Fibroblast of skin of scalp (primary cell): ENCODE data around the gene RMRP.
"Not testable (repeated sequence)": the region's sequence is repeated elsewhere in the genome, so short reads cannot be mapped to it uniquely, and the experiment has no call there.

Experiments used
- DNase-seq: peaks from one replicate; pipeline ENCODE4 v3.0.0-alpha.2; 2013

The RMRP gene

DNA sequence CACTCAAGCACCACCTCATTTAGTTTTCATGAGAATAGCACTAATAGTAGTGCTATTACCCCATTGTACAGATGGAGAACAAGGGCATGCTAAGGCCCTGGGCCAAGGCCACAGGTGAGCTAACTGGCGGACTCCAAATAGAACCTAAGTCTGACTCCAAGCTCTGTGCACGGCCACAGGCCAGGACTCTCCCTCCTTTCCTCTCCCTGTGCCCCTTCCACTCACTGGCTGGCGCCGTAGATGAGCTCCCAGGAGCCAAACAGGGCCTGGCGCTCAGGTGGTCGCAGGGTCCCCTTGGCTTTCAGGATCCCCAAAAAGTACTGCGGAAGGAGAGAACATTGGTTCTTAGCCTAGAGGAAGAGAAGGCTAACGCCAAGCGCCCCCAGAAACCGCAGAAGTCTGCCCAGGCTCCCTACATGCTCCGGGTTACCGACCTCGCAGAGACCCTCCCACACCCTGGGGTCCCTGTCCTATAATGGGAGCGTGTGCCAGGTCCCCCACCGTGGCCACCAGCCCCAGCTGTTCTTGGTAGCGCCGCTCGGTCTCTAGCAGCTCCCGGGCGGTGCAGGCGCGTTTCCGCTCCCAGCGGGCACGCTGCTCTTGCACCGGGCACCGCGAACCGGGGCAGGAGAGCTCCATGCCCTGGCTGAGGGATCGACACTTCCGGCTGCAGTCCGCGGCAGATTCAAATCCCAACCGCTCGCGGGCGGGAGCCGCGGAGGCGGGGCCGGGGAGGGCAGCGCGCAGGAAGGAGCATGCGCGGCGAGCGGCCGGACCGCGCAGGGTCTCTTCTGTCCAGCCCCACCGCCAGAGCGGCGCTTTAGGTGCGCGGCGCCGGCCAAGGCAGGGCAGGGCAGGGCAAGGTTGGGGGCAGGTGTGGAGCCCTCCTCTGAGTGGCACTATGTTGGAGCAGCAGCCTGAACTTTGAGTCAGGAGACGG lies 7.0 kb upstream of the RMRP start, which contains the start of gene ARHGEF39:
Gene ARHGEF39, minus strand, starts transcription at position 665 of the 940 bp plus-strand sequence. Its CDS starts 26 bp downstream, at position 639.
- peak; percentile 82 for DNase-seq

DNA sequence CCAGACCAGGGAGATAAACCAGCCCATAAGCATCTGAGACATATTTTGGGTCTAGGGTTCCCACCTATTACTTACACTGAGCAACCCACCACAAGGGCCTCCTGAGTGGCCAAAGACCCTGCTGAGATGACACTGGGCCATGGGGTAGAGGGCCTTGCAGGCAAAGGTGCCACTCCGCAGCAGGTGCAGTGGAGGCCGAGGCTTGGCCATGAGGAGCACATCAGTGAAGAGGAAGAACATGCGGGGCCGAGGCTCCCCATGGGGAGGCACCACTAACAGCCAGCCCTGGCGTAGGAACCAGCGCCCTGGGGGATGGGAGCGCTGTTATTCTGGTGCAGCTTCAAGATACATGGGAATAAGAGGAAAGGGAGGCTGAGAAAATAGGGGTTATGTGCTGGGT lies 4.6 kb upstream of the RMRP start:
- no peak for DNase-seq

DNA sequence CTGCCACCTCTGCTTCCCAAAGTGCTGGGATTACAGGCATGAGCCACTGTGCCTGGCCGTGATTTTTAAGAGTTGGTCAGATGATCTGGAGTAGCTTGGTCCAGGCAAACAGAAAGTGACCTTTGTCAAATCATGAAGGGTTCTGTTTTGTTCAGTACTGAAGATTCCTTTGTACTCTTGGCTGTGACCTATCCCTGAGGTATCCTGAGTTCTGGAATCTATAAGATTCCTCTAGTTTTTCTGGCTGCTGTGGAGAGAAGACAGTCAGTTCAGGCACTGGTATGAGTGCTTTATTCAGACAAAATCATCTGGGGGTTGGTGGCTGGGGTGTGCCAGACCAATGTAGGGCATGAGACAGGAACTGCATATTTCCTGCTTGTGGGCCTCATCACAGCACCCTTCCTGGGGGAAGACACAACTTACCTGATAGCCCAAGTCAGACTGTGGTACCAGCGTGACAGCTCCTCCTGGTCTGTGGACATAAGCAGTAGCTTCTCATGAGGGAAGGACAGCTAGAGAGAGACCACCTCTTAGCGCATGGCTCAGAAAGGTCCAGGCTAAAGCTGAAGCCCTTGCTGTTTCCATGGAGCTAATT lies 4.0 kb upstream of the RMRP start:
- no peak for DNase-seq

DNA sequence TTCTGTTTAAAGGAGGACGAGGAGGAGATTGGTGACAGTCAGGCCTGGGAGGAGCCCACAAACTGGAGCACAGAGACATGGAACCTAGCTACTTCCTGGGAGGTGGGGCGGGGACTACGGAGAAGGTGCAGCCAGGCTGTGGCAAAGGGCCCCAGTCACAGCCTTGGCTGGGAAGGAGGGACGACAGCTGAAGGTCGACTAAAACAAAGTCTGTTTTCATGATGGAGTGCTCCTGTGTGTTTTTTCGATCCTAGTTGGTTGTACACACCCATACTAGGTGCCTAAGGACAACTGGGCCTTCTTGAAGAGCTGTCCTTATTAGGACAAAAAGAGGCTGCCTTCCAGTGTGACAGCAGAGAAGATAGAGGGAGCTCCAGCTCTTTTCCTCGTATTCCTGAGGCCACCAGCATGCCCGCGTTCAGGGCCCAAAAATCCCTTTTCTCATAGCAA lies 3.2 kb upstream of the RMRP start:
- peak; percentile 75 for DNase-seq

DNA sequence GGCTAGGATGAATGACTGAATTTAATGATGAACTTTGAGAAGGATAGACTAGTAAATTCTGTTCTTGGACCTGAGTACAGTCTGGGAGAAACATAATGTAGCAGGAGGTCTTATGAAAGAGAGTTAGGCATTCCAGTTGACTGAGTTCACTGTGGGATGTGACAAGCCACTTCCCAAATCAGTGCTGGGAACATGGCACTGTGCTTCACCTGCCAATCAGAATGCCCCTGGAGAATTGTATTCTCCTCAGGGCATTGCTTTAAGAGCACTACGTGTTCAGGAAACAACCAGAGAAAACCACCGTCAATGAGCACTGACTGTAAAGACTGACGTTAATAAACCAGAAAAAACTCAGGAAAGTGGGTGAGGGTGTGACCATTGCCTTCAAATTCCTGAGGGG lies 1.5 kb upstream of the RMRP start:
- DNase-seq: peak; percentile 81

DNA sequence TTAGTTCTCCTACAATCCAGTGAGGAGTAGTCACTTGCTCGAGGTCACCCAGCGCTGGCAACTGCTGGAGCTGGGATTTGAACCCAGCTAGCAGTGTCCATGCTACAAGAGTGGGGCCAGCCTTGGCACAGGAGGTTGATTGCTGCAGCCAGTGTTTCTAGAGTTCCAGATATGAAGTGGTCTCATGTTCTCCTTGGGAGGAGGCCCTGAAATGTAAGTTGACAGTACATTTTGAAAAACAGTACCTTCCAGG lies 1.1 kb upstream of the RMRP start:
- DNase-seq: peak; percentile 61

DNA sequence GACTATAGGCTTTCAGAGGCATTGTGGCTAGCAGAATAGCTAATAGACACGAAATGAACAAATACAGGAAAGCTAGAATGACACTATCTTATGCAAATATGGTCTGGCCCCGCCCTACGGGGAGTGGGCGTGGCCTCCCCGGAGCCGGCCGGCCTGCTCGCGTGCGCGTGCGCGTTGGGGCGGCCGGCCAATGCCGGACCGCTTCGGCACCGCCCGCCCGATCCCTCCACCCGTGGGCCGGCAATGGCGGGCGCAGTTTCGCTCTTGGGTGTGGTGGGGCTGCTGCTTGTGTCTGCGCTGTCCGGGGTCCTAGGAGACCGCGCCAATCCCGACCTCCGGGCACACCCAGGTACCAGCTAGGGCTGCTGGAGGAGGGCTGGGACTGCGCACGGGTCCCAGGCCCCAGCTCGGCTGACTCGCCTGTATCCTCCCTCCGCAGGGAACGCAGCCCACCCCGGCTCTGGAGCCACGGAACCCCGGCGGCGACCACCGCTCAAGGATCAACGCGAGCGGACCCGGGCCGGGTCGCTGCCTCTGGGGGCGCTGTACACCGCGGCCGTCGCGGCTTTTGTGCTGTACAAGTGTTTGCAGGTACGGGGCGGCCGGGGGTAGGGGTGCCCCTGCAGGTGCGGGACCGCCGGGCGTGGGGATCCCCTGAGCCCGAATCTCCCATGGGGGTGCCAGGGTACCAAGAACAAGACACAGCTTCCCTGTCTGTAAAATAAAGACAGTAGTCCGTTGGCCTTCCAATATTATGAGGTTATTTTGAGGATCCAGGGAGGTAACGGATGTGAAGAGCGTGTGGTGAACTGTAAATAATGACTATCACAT lies 533 bp upstream of the RMRP start, which contains the start of gene CCDC107:
Gene CCDC107, plus strand, starts transcription at position 156 of the 831 bp plus-strand sequence. Its CDS starts 88 bp downstream, at position 244.
- peak; percentile 88 for DNase-seq

DNA sequence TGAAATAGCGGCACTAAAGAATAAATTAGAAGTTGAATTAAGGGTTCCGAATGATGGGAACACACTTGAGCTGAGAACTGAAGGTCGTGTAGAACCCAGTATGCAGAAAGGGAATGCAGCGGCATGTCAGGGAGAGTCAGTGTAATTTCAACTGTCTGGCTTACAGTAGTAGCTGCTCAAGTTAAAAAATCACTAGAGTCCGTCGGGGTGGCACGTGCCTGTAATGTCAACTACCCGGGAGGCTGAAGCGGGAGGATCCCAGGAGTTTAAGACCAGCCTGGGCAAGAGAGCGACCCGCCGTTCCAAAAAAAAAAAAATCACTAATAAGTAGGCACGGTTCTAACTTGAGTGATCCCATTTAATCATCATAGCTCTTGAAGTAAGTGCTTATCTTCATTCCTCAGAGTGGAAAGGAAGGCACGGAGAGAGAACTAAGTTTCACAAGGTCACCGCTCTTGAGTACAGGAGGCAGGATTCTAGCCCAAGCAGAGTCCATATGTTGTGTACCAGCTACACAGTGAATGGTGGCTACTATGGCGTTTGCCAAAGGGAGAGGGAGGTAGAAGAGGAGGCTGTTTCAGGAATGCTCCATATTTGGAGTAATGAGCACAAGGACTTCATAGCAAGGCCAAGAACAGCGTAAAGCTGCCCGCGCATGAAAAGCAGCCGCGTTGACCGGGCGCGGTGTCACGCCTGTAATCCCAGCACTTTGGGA lies 831 bp downstream of the RMRP start:
- peak; percentile 60 for DNase-seq

DNA sequence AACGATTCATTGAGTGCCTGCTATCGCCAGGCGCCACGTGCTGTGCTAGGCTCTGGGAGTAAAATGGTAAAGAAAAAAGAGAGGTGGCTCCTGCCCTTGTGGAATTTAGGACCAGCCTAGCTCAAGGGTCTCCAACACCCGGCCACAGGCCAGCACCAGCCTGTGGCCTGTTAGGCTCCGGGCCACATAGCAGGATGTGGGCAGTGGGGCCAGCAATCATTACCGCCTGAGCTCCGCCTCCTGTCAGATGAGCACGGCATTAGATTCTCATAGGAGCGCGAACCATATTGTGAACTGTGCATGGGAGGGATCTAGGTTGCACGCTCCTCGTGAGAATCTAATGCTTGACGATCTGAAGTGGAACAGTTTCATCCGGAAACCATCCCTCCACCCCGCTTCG lies 1.5 kb downstream of the RMRP start:
- DNase-seq: no peak

DNA sequence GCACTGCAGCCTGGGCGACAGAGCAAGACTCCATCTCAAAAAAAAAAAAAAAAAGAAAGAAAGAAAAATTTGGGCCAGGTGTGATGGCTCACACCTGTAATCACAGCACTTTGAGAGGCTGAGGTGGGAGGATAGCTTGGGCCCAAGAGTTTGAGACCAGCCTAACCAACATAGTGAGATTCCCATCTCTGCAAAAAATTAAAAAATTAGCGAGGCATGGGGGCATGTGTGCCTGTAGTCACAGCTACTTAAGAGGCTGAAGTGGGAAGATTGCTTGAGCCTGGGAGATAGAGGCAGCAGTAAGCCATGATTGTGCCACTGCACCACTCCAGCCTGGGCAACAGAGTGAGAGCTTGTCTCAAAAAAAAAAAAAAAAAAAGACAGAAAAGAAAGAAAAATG lies 4.2 kb downstream of the RMRP start:
- DNase-seq: no peak

DNA sequence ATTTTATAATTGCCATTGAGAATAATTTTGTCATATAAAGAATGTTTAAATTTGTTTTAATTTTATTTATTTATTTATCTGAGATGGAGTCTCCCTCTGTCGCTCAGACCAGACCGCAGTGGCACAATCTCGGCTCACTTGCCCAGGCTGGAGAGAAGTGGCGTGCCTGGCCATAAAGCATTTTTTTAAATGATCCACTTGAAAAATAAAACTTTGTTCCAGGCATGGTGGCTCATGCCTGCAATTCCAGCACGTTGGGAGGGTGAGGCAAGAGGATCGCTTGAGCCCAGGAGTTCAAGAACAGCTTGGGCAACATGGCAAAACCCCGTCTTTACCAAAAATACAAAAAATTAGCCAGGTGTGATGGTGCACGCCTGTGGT lies 5.0 kb downstream of the RMRP start:
- no peak for DNase-seq

DNA sequence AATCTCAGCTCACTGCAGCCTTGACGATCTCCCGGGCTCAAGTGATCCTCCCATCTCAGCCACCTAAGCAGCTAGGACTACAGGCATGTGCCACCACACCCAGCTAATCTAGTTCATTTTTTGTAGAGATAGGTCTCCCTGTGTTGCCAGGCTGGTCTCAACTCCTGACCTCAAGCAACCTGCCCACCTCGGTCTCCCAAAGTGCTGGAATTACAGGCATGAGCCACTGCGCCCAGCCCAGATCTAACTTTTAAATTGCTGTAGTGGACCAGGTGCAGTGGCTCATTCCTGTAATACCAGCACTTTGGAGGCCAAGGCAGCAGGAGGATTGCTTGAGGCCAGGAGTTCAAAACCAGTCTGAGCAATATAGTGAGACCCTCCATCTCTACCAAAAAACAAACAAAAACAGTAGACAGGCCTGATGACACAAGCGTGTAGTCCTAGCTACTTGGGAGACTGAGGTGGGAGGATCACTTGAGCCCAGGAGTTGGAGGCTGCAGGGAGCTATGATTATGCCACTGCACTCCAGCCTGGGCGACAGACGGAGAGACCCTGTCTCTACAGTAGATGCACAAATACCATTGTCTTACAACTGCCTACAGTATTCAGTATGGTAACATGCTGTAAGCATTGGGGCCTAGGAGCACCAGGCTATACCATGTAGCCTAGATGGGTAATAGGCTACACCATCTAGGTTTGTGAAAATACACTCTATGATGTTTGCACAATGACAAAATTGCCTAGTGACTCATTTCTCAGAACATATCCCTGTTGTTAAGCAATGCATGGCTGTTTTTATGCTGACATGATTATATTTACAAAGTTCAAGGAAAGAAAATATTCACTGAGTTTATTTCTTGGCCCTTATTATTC lies 5.6 kb downstream of the RMRP start:
- peak; percentile 27 for DNase-seq

DNA sequence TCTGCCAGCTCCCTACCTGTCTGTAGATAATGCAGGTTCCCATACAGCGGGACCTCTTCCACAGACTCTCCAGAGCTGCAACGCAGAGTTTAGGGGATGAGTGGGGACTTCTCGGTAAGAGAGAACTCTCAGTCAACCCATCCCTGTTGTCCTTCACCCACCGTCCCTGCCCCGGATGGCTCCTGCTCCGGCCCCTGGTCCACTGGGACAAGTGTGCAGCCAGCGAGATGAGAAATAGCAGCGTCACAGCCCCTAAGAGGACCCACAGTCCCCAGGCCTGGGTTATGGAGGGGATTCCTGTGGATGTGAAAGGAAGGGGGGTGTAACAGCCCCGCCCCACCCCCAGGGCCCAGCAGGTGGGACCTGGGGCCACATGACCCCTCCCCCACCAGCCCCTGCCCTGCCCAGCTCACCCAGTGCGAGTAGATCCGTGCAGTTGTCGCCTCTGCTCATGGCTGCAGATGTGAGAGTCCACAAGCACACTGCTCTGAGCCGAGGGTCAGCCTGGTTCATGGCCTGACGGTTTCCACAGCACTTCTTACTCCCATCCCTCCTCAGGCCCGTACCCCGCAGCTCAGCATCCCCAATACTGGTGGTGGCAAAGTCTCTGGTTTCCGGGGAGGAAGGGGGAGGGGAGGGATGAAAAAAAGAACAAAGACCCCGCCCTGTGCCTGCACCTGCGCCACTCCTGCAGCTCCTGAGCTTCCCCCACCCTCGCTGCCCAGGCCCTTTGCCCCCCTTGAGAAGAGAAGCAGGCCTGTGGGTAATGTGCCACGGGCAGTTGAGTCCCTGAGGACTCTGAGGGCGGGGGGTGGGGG lies 7.3 kb downstream of the RMRP start, which contains the start of gene SIT1:
Gene SIT1, minus strand, starts transcription at position 591 of the 818 bp plus-strand sequence. Its CDS starts 78 bp downstream, at position 513.
- no peak for DNase-seq

DNA sequence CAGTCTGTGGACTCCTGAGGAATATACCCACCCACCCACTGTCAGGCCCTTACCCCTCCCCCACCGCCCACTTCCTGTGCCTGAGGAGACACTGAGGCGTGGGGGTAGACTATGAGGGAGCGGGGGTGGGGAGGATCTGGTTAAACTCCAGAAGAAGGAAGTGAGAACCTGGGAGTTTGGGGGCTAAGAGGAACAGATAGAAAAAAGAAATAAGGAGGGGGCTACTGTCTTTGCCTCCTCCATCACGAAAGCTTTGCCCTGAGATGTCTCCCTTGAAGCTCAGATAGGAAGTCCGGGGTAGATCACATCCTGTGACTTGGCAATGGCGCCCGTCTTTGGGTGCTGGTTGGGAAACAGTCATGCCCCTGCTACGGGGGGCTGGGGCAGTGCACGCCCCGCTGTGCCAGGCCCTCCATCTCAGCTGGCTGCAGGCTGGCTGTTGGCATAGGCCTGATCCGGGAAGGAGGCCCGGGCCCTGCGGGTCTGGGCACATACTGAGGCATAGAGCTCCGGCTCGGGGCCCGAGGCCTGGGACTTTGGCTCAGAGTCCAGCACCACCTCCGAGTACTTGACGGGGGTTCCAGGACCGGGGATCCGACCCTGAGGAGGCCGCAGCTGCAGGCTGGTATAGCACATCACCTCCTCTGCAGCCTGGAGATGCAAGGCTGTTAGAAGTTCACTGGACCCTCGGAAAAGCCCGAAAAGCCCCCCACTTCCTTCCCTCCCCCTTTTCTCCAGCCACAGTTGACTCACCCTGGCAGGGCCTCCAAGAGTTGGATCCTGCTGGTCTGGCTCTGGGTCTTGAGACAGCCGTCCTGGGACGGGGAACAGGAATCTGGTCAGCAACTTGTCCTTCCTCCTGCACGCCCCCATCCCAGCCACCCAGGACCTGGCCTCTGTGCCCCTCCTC lies 8.1 kb downstream of the RMRP start:
- no peak for DNase-seq

DNA sequence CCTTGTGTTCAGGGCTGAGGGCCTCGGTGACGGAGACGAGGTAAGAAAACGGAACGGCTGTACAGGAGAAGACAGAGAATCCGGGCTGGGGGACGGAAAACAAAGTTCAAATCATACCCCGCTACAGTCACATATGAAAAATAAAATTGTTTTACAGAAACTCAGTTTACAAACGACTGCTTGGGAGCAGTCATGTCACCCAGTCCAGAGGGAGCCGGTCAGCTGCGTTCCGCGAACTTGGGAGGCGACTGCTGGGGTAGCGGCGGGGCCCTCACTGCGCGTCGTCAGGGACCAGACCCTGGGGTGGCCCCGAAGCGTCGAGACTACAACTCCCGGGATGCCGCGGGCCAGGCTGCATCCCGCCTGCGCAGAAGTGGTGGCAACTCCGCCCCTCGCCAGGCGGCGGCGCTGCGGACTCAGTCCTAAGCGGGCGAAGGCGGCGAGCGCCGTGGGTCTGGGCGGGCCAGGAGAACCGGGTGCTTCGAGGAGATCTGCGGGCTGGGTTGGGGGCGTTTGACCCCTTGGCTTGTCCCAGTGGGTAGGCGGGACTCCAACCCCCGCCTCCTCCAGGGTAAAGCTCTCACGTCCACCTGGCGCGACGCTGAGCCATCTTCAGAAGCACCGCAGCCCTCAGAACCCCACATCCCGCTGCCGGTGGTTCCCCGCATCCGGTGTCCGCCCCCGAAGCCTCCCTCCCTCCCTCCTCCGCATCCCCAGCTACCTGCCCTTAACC lies 11.1 kb downstream of the RMRP start:
- DNase-seq: peak; percentile 88

DNA sequence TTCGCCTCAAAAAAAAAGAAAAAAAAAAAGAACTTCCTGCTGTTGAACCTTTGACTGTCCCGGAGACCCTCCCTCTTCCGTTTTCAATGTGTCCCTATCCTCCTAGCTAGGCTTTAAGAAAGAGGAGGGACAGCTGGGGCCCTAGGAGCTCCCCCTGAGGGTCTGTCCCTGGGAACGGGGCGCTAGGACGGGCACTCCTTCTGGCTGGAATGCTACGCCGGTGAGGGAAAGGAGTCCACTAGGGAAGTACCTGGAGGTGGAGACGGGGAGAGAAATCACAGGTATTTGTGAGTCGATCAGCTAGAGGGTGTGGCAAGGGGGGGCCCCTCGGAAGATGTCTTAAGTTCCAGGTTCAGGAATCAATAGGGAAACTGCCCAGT lies 11.7 kb downstream of the RMRP start:
- peak; percentile 25 for DNase-seq

DNA sequence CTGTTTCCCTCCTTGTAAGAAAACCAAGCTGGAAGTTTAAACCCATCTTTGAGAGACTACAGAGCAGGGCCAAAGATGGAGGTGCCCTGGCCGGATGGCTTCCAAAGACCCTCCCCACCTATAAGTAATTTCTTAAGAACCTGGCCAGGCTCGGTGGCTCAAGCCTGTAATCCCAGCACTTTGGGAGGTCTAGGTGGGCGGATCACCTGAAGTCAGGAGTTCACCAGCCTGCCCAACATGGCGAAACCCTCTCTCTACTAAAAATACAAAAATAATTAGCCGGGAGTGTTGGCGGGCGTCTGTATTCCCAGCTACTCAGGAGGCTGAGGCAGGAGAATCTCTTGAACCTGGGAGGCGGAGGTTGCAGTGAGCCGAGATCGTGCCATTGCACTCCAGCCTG lies 12.1 kb downstream of the RMRP start:
- not testable (repeated sequence) for DNase-seq

DNA sequence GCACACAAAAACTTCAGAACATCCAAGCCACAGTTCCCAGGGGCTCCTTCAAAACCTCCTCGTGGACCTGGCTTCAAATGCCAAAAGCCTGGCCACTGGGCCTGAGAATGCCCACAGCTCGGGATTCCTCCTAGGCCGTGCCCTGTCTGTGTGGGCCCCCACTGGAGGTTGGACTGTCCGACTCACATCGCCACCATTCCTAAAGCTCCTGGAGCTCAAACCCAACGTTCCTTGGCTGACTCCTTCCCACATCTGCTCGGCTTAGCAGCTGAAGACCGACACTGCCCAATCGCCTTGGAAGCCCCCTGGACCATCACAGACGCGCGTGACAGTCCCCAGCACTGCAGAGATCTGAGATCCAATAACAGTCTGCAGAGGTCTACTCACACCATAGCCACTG lies 14.8 kb downstream of the RMRP start:
- DNase-seq: no peak

DNA sequence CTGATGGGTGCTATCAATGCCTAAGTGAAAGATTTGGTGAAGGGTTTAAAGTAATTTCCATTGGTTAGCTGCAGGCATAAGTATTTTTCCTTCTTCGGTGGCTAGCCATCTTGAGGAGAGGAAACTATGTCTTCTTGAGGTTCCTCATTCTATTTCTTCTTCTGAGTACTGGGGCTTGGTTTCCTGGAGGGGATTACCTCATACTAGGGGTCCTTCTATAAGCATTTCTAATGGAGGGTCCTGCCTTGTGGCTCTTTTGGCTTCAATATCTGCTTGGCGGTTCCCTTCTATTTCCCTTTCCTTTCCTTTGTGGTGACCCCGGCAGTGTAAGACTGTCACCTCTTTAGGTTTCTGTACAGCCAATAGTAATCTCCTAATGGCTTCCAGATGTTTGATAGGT lies 16.3 kb downstream of the RMRP start:
- not testable (repeated sequence) for DNase-seq
